HG02852 (cell line): ENCODE measurements around the gene ECHDC3.
"Not testable (repeated sequence)": the region's sequence is repeated elsewhere in the genome, so short reads cannot be mapped to it uniquely, and the experiment has no call there.

ENCODE experiments used
- ATAC-seq: cut with Tn5 transposase; IDR thresholded peaks from one replicate; pipeline ENCODE4 v1.9.1; 2021; ENCODE audit warnings: mild to moderate bottlenecking, moderate library complexity; ENCODE audit not compliant: unreplicated experiment

Gene ECHDC3

GRCh38 chr10:11742009-11742778, at the start of gene ECHDC3:
TSS of gene ECHDC3 (plus strand) at chr10:11742382. CDS start at chr10:11742577, 195 bp downstream.
- ATAC-seq: peak; percentile 75

- no peak for ATAC-seq
These were observed 48.8 kb upstream of the ECHDC3 start for GRCh38 chr10:11693376-11693775.

GRCh38 chr10:11695779-11696178, 46.4 kb upstream of the ECHDC3 start:
- ATAC-seq: no peak

GRCh38 chr10:11697718-11698527, 44.3 kb upstream of the ECHDC3 start:
- no peak for ATAC-seq

- ATAC-seq: peak; percentile 96
These were observed 43.3 kb upstream of the ECHDC3 start for GRCh38 chr10:11698691-11699549.

GRCh38 chr10:11699550-11700097, 42.6 kb upstream of the ECHDC3 start:
- no peak for ATAC-seq

- ATAC-seq: no peak
These were observed 41.6 kb upstream of the ECHDC3 start for GRCh38 chr10:11700539-11700938.

- ATAC-seq: no peak
These were observed 40.6 kb upstream of the ECHDC3 start for GRCh38 chr10:11701451-11702095.

GRCh38 chr10:11702264-11702663, 39.9 kb upstream of the ECHDC3 start:
- ATAC-seq: no peak

GRCh38 chr10:11704092-11704491, 38.1 kb upstream of the ECHDC3 start:
- no peak for ATAC-seq

GRCh38 chr10:11705722-11706121, 36.5 kb upstream of the ECHDC3 start:
- ATAC-seq: no peak

GRCh38 chr10:11706895-11707567, 35.2 kb upstream of the ECHDC3 start:
- no peak for ATAC-seq

- no peak for ATAC-seq
These were observed 34.4 kb upstream of the ECHDC3 start for GRCh38 chr10:11707624-11708350.

GRCh38 chr10:11708801-11709200, 33.4 kb upstream of the ECHDC3 start:
- ATAC-seq: not testable (repeated sequence)

GRCh38 chr10:11712744-11713143, 29.4 kb upstream of the ECHDC3 start:
- ATAC-seq: no peak

GRCh38 chr10:11713186-11713743, 28.9 kb upstream of the ECHDC3 start:
- ATAC-seq: no peak

GRCh38 chr10:11713963-11714362, 28.2 kb upstream of the ECHDC3 start:
- ATAC-seq: no peak

- ATAC-seq: no peak
These were observed 27.3 kb upstream of the ECHDC3 start for GRCh38 chr10:11714750-11715365.
